Right forelimb (tissue), 1 donor: ENCODE measurements around the gene DPT.

ENCODE experiments used
- DNase-seq: peaks from one replicate; pipeline ENCODE4 v3.0.0-alpha.2; 2018

DPT gene

GRCh38 chr1:168697356-168698126 lies 31.5 kb downstream of the DPT start:
- no peak for DNase-seq

- no peak for DNase-seq
Measured at GRCh38 chr1:168696125-168696760, 32.8 kb downstream of the DPT start.

- DNase-seq, result no peak
Measured at GRCh38 chr1:168693872-168694238, 35.2 kb downstream of the DPT start.

GRCh38 chr1:168693197-168693871 lies 35.7 kb downstream of the DPT start:
- DNase-seq, result no peak

GRCh38 chr1:168692472-168692871 lies 36.5 kb downstream of the DPT start:
- no peak for DNase-seq

GRCh38 chr1:168691541-168691940 lies 37.5 kb downstream of the DPT start:
- DNase-seq, result no peak

- DNase-seq, result no peak
Measured at GRCh38 chr1:168689726-168690602, 39.0 kb downstream of the DPT start.

- no peak for DNase-seq
Measured at GRCh38 chr1:168689327-168689657, 39.7 kb downstream of the DPT start.

- DNase-seq, result no peak
Measured at GRCh38 chr1:168688644-168689326, 40.2 kb downstream of the DPT start.

- DNase-seq, result no peak
Measured at GRCh38 chr1:168687816-168688215, 41.2 kb downstream of the DPT start.

- DNase-seq, result no peak
Measured at GRCh38 chr1:168686666-168687065, 42.3 kb downstream of the DPT start.

GRCh38 chr1:168683871-168684270 lies 45.1 kb downstream of the DPT start:
- no peak for DNase-seq

- DNase-seq, result no peak
Measured at GRCh38 chr1:168676861-168677260, 52.1 kb downstream of the DPT start.

GRCh38 chr1:168676029-168676812 lies 52.8 kb downstream of the DPT start:
- DNase-seq, result no peak

- DNase-seq, result no peak
Measured at GRCh38 chr1:168673974-168674683, 54.9 kb downstream of the DPT start.

- no peak for DNase-seq
Measured at GRCh38 chr1:168672278-168672677, 56.7 kb downstream of the DPT start.

- no peak for DNase-seq
Measured at GRCh38 chr1:168671782-168672181, 57.2 kb downstream of the DPT start.

- no peak for DNase-seq
Measured at GRCh38 chr1:168665975-168666374, 63.0 kb downstream of the DPT start.

- no peak for DNase-seq
Measured at GRCh38 chr1:168664069-168664834, 64.8 kb downstream of the DPT start.

GRCh38 chr1:168656485-168656884 lies 72.5 kb downstream of the DPT start:
- no peak for DNase-seq
